Endodermal cell (in vitro differentiated cells): ENCODE results near the gene PHYKPL. TPM values are rescaled to one million over a fixed set of nuclear protein-coding genes. Genes with fewer than 3 reads are reported as not detected.

Experiments used
- DNase-seq: peaks from one replicate; pipeline ENCODE4 v3.0.0-alpha.2; 2017
- H3K27ac ChIP-seq: 2 replicates; pipeline ENCODE4 v1.5.1; 2013; ENCODE audit warnings: mild to moderate bottlenecking, low read depth, low read length, moderate library complexity
- H3K27me3 ChIP-seq: 2 replicates; pipeline ENCODE4 v1.6.1; 2013; ENCODE audit warnings: mild to moderate bottlenecking, low read length, moderate library complexity; ENCODE audit not compliant: insufficient read depth, control insufficient read depth, poor library complexity, severe bottlenecking
- H3K36me3 ChIP-seq: 2 replicates; pipeline ENCODE4 v1.7.0; 2013; ENCODE audit warnings: mild to moderate bottlenecking, low read length, moderate library complexity; ENCODE audit not compliant: control insufficient read depth, insufficient read depth
- H3K4me1 ChIP-seq: one replicate; pipeline ENCODE4 v1.7.0; 2013; ENCODE audit warnings: low read length; ENCODE audit not compliant: control insufficient read depth, insufficient read depth
- H3K4me3 ChIP-seq: 2 replicates; pipeline ENCODE4 v1.5.1; 2013; ENCODE audit warnings: mild to moderate bottlenecking, low read length, moderate library complexity
- H3K9ac ChIP-seq: 2 replicates; pipeline ENCODE4 v1.6.1; 2013; ENCODE audit warnings: mild to moderate bottlenecking, low read length, moderate library complexity; ENCODE audit not compliant: poor library complexity, severe bottlenecking; ENCODE audit errors: extremely low read depth
- H3K9me3 ChIP-seq: 2 replicates; pipeline ENCODE4 v1.6.1; 2013; ENCODE audit warnings: mild to moderate bottlenecking, low read length, moderate library complexity; ENCODE audit not compliant: control insufficient read depth
- H3K27ac Mint-ChIP-seq: 2 replicates; pipeline ENCODE4 v1.8.0; 2020; ENCODE audit warnings: mixed read lengths
- H3K27me3 Mint-ChIP-seq: 2 replicates; pipeline ENCODE4 v1.8.0; 2021; ENCODE audit warnings: mild to moderate bottlenecking, mixed read lengths; ENCODE audit not compliant: insufficient read depth
- H3K36me3 Mint-ChIP-seq: 2 replicates; pipeline ENCODE4 v1.8.0; 2020; ENCODE audit warnings: low read depth, mixed read lengths
- H3K4me1 Mint-ChIP-seq: 2 replicates; pipeline ENCODE4 v1.8.0; 2020; ENCODE audit warnings: mixed read lengths
- H3K4me3 Mint-ChIP-seq: 2 replicates; pipeline ENCODE4 v1.8.0; 2020; ENCODE audit warnings: mild to moderate bottlenecking, moderate library complexity, mixed read lengths
- H3K9me3 Mint-ChIP-seq: 2 replicates; pipeline ENCODE4 v1.8.0; 2020; ENCODE audit warnings: mild to moderate bottlenecking, mixed read lengths
- WGBS, 2 experiments: methylation state at CpG; one replicate each; pipeline versions ENCODE4 v1.1.5 to v1.1.7; 2013; ENCODE audit warnings: missing lambda C conversion rate in 2 of 2, mixed read lengths in 1 of 2; ENCODE audit not compliant: insufficient coverage in 1 of 2, insufficient read length in 1 of 2; 5-methylcytosine and 5-hydroxymethylcytosine counted together
- total RNA-seq, 2 donors: library from RNA; stranded (reverse); fragmentation: NEBNext Ultra II Directional in 1 of 2; extraction: Animal tissue kit (Norgen Biotek cat#: 25700) in 1 of 2; gene quantifications; 2 replicates in 1 of 2; 3 replicates in 1 of 2; pipeline ENCODE4 v1.2.1, GENCODE V29; 2021
- TF ChIP-seq, protein P1 (sequence below): fragments of 200-600 bp; sonication (generic); conservative IDR thresholded peaks from 2 replicates; pipeline ENCODE4 v1.5.0; 2021; ENCODE audit warnings: antibody characterized with exemption, mild to moderate bottlenecking

PHYKPL gene
- total RNA-seq, 2 donors from 2014 or later: 59.9 to 82.5 TPM

DNA sequence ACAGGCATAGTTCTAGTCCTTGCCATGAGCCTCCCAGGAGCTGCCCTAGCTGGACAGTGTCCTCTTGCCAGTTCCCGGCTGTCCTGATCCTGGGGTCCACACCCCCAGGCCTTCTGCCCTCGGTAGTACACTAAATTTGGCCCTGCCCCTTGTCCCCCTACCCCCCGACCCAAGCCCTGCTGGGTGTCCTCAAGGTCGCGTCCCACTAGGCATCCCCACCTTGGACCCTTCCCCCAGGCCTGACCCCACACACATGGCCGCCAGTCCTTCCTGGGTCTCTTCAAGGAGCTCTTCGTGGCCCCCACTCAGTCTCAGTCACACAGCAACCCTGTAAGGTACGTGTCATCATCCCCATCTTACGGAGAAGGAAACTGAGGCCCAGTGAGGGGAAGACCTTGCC lies 40.0 kb upstream of the PHYKPL start:
- Mint-ChIP-seq H3K27me3 (no peaks in the 10 kb centered on the region), H3K4me3 (no peak overlapping the region), H3K36me3 (peaks cover 4% of the 10 kb centered on the region), H3K9me3 (no peaks in the 10 kb centered on the region), H3K27ac (no peak overlapping the region), H3K4me1 (no peaks in the 10 kb centered on the region)
- Histone ChIP-seq H3K9ac (no peak overlapping the region), H3K27me3 (no peaks in the 10 kb centered on the region), H3K36me3 (no peaks in the 10 kb centered on the region), H3K4me3 (no peak overlapping the region), H3K4me1 (no peaks in the 10 kb centered on the region), H3K27ac (no peak overlapping the region), H3K9me3 (peaks cover 6% of the 10 kb centered on the region)
- TF ChIP-seq, protein P1, sequence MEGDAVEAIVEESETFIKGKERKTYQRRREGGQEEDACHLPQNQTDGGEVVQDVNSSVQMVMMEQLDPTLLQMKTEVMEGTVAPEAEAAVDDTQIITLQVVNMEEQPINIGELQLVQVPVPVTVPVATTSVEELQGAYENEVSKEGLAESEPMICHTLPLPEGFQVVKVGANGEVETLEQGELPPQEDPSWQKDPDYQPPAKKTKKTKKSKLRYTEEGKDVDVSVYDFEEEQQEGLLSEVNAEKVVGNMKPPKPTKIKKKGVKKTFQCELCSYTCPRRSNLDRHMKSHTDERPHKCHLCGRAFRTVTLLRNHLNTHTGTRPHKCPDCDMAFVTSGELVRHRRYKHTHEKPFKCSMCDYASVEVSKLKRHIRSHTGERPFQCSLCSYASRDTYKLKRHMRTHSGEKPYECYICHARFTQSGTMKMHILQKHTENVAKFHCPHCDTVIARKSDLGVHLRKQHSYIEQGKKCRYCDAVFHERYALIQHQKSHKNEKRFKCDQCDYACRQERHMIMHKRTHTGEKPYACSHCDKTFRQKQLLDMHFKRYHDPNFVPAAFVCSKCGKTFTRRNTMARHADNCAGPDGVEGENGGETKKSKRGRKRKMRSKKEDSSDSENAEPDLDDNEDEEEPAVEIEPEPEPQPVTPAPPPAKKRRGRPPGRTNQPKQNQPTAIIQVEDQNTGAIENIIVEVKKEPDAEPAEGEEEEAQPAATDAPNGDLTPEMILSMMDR: no peak
- 90 to 94% methylated on average over 6 to 9 of the region's 9 CpGs for WGBS, 2 experiments
- no peak for DNase-seq

- no peak overlapping the region for H3K4me3 Mint-ChIP-seq
- no peaks in the 10 kb centered on the region for H3K27me3 Mint-ChIP-seq
- TF ChIP-seq, protein P1: no peak
- Histone ChIP-seq H3K27me3 (no peaks in the 10 kb centered on the region), H3K27ac (no peak overlapping the region), H3K4me3 (no peak overlapping the region), H3K4me1 (no peaks in the 10 kb centered on the region), H3K36me3 (no peaks in the 10 kb centered on the region), H3K9ac (no peak overlapping the region), H3K9me3 (peaks cover 6% of the 10 kb centered on the region)
- no peak for DNase-seq
- peaks cover 4% of the 10 kb centered on the region for H3K36me3 Mint-ChIP-seq
- no peak overlapping the region for H3K27ac Mint-ChIP-seq
- no peaks in the 10 kb centered on the region for H3K9me3 Mint-ChIP-seq
- no peaks in the 10 kb centered on the region for H3K4me1 Mint-ChIP-seq
- WGBS, 2 experiments: 90 to 94% methylated on average over 17 to 24 of the region's 24 CpGs
Measured at GRCh38 chr5:178271726-178272479, 39.3 kb upstream of the PHYKPL start.

GRCh38 chr5:178271231-178271630 lies 38.6 kb upstream of the PHYKPL start:
- no peak overlapping the region for H3K9ac ChIP-seq
- Mint-ChIP-seq H3K27me3 (no peaks in the 10 kb centered on the region), H3K27ac (no peak overlapping the region), H3K4me3 (no peak overlapping the region), H3K9me3 (no peaks in the 10 kb centered on the region), H3K4me1 (no peaks in the 10 kb centered on the region), H3K36me3 (peaks cover 4% of the 10 kb centered on the region)
- H3K27ac ChIP-seq: no peak overlapping the region
- no peaks in the 10 kb centered on the region for H3K27me3 ChIP-seq
- no peak overlapping the region for H3K4me3 ChIP-seq
- H3K36me3 ChIP-seq: no peaks in the 10 kb centered on the region
- TF ChIP-seq, protein P1: no peak
- WGBS, 2 experiments: 88 to 96% methylated on average over 4 of the region's 4 CpGs
- H3K4me1 ChIP-seq: no peaks in the 10 kb centered on the region
- no peak for DNase-seq
- H3K9me3 ChIP-seq: peaks cover 6% of the 10 kb centered on the region
